ENCODE measurements around the gene LRRN1.
"Not testable (repeated sequence)": the region's sequence is repeated elsewhere in the genome, so short reads cannot be mapped to it uniquely, and the experiment has no call there.

The LRRN1 gene

DNA sequence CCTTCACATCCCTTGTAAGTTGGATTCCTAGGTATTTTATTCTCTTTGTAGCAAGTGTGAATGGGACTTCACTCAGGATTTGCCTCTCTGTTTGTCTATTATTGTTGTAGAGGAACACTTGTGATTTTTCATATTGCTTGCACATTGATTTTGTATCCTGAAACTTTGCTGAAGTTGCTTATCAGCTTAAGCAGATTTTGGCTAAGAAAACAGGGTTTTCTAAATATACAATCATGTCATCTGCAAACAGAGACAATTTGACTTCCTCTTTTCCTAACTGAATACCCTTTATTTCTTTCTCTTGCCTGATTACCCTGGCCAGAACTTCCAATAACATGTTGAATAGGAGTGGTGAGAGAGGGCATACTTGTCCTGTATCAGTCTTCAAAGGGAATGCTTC is 88.1 kb downstream of the LRRN1 start:
- not testable (repeated sequence) for H3K27ac ChIP-seq; DNase-seq (ENCODE audit: low read depth, low spot score)

DNA sequence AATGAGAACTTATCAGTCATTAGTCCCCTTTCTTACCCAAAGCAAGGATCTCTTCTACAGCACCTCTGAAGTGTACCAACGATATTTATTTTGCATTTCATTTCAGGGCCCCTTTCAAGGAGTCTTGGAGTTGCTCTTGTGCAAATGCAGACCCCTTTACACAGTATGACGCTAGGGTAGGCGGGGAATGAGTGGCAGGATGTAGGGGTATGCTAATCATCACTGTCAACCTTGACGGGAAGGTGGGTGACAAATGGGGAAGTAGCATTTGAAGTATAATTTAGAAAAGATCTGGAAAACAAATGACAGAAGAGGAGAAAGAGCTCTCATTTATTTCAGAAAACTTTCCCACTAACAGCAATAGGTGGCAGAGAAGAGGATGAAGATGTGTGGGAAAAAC is 94.4 kb downstream of the LRRN1 start:
- DNase-seq (ENCODE audit: low read depth, low spot score): no peak
- no peak overlapping the region for H3K27ac ChIP-seq
